ENCODE data around the gene GJE1. TPM values are rescaled to one million over a fixed set of nuclear protein-coding genes. Genes with fewer than 3 reads are reported as not detected.
"Not testable (repeated sequence)": the region's sequence is repeated elsewhere in the genome, so short reads cannot be mapped to it uniquely, and the experiment has no call there.

Gene GJE1
- total RNA-seq, 1 donor from 2014 or later = not detected

DNA sequence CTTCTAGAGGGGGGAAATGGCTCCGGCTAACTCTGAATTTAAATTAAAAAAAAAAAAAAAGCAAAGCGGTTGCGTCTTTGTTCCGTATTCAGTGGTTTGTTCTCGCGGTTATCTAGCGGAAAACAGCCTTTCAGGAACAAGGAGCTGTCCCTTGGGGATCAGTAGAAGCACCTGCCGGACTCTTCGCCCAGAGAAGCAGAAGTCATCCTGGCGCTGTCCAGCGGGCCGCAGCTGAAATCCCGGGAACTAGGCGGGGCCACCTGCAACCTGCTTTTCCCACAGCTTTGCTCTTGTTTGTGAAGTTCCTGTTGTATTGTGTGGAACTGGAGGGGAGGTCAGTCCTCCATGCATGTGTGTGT is 43.9 kb upstream of the GJE1 start:
- H3K4me3 ChIP-seq (ENCODE audit: insufficient read depth, low read depth, low read length) = peak overlapping the region; percentile 6
- H3K9ac ChIP-seq (ENCODE audit: low read length) = no peak overlapping the region
- Mint-ChIP-seq H3K27ac (ENCODE audit: unreplicated experiment) (no peak overlapping the region), H3K9me3 (ENCODE audit: unreplicated experiment) (no peaks in the 10 kb centered on the region), H3K4me1 (ENCODE audit: low read depth, unreplicated experiment) (no peaks in the 10 kb centered on the region), H3K4me3 (ENCODE audit: unreplicated experiment) (no peak overlapping the region), H3K27me3 (ENCODE audit: low read depth, unreplicated experiment) (peaks cover 29% of the 10 kb centered on the region), H3K36me3 (ENCODE audit: low read depth, unreplicated experiment) (no peaks in the 10 kb centered on the region)
- TF ChIP-seq, protein P1, sequence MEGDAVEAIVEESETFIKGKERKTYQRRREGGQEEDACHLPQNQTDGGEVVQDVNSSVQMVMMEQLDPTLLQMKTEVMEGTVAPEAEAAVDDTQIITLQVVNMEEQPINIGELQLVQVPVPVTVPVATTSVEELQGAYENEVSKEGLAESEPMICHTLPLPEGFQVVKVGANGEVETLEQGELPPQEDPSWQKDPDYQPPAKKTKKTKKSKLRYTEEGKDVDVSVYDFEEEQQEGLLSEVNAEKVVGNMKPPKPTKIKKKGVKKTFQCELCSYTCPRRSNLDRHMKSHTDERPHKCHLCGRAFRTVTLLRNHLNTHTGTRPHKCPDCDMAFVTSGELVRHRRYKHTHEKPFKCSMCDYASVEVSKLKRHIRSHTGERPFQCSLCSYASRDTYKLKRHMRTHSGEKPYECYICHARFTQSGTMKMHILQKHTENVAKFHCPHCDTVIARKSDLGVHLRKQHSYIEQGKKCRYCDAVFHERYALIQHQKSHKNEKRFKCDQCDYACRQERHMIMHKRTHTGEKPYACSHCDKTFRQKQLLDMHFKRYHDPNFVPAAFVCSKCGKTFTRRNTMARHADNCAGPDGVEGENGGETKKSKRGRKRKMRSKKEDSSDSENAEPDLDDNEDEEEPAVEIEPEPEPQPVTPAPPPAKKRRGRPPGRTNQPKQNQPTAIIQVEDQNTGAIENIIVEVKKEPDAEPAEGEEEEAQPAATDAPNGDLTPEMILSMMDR (IDR thresholded peaks at IDR 0.05; ENCODE audit: insufficient read depth, low read depth, low read length) = no peak
- no peak for TF ChIP-seq EZH2 (IDR thresholded peaks at IDR 0.05; ENCODE audit: insufficient read depth, low read length)
- H3K27ac ChIP-seq (ENCODE audit: low read depth, low read length) = no peak overlapping the region
- H3K4me2 ChIP-seq (ENCODE audit: low read length) = peak overlapping the region; percentile 69
- no peak overlapping the region for H2AFZ ChIP-seq (ENCODE audit: low read depth, low read length)
- no peaks in the 10 kb centered on the region for H3K36me3 ChIP-seq (ENCODE audit: insufficient read depth, low read length)
- FAIRE-seq = no peak
- peaks cover 6% of the 10 kb centered on the region for H3K4me1 ChIP-seq (ENCODE audit: insufficient read depth, low read length)
- H4K20me1 ChIP-seq (ENCODE audit: insufficient read depth, low read length) = no peaks in the 10 kb centered on the region
- no peaks in the 10 kb centered on the region for H3K79me2 ChIP-seq (ENCODE audit: insufficient read depth, low read length)
- no peaks in the 10 kb centered on the region for H3K9me3 ChIP-seq (ENCODE audit: insufficient read depth, low read depth, low read length)
- peak; percentile 60 for DNase-seq (ENCODE audit: low read depth)
- H3K27me3 ChIP-seq (ENCODE audit: insufficient read depth, low read length) = no peaks in the 10 kb centered on the region

DNA sequence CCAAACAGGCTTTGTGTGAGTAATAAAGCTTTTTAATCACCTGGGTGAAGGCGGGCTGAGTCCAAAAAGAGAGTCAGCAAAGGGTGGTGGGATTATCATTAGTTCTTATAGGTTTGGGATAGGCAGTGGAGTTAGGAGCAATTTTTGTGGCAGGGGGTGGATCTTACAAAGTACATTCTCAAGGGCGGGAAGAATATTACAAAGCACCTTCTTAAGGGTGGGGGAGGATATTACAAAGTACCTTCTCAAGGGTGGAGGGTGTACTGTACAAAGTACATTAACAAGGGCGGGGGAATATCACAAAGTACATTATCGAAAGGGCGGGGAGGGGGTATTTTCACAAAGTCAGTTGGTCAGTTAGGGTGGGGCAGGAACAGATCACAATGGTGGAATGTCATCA is 27.9 kb upstream of the GJE1 start:
- not testable (repeated sequence) for H3K4me3 Mint-ChIP-seq (ENCODE audit: unreplicated experiment); FAIRE-seq; DNase-seq (ENCODE audit: low read depth)

DNA sequence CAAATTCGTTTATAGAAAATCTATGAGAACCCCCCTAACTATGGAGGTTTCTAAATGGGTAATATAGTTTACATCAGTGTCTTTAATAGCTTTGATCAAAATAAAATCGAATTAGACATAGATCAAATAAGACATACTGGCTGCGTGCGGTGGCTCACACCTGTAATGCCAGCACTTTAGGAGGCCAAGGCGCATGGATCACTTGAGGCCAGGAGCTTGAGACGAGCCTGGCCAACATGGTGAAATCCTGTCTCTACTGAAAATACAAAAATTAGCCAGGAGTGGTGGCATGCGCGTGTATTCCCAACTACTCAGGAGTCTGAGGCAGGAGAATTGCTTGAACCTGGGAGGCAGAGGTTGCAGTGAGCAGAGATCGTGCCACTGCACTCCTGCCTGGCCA is 21.9 kb upstream of the GJE1 start:
- not testable (repeated sequence) for H3K27me3 ChIP-seq (ENCODE audit: insufficient read depth, low read length); H3K9ac ChIP-seq (ENCODE audit: low read length); H4K20me1 ChIP-seq (ENCODE audit: insufficient read depth, low read length); FAIRE-seq; H3K4me2 ChIP-seq (ENCODE audit: low read length); DNase-seq (ENCODE audit: low read depth); H3K27me3 Mint-ChIP-seq (ENCODE audit: low read depth, unreplicated experiment); H3K9me3 Mint-ChIP-seq (ENCODE audit: unreplicated experiment); H3K27ac ChIP-seq (ENCODE audit: low read depth, low read length); H3K27ac Mint-ChIP-seq (ENCODE audit: unreplicated experiment); H3K9me3 ChIP-seq (ENCODE audit: insufficient read depth, low read depth, low read length); H2AFZ ChIP-seq (ENCODE audit: low read depth, low read length); H3K4me3 ChIP-seq (ENCODE audit: insufficient read depth, low read depth, low read length); H3K36me3 Mint-ChIP-seq (ENCODE audit: low read depth, unreplicated experiment); H3K36me3 ChIP-seq (ENCODE audit: insufficient read depth, low read length); H3K4me1 ChIP-seq (ENCODE audit: insufficient read depth, low read length); H3K4me3 Mint-ChIP-seq (ENCODE audit: unreplicated experiment); H3K4me1 Mint-ChIP-seq (ENCODE audit: low read depth, unreplicated experiment); H3K79me2 ChIP-seq (ENCODE audit: insufficient read depth, low read length)

More for the DNA sequence above, 27.9 kb upstream of the GJE1 start:
- H4K20me1 ChIP-seq (ENCODE audit: insufficient read depth, low read length); H3K79me2 ChIP-seq (ENCODE audit: insufficient read depth, low read length); H3K4me2 ChIP-seq (ENCODE audit: low read length); H3K27me3 Mint-ChIP-seq (ENCODE audit: low read depth, unreplicated experiment); H3K4me1 Mint-ChIP-seq (ENCODE audit: low read depth, unreplicated experiment); H3K36me3 Mint-ChIP-seq (ENCODE audit: low read depth, unreplicated experiment); H3K9me3 Mint-ChIP-seq (ENCODE audit: unreplicated experiment); H3K27ac ChIP-seq (ENCODE audit: low read depth, low read length); H3K36me3 ChIP-seq (ENCODE audit: insufficient read depth, low read length); H3K4me3 ChIP-seq (ENCODE audit: insufficient read depth, low read depth, low read length); H3K27me3 ChIP-seq (ENCODE audit: insufficient read depth, low read length); H3K4me1 ChIP-seq (ENCODE audit: insufficient read depth, low read length); H3K27ac Mint-ChIP-seq (ENCODE audit: unreplicated experiment); H3K9ac ChIP-seq (ENCODE audit: low read length); H3K9me3 ChIP-seq (ENCODE audit: insufficient read depth, low read depth, low read length); H2AFZ ChIP-seq (ENCODE audit: low read depth, low read length): not testable (repeated sequence)
